Measurements from ENCODE around the gene LZTFL1.

GRCh38 chr3:45865563-45865962 is 23.6 kb upstream of the LZTFL1 start:
- TF ChIP-seq CTCF (conservative IDR thresholded peaks at IDR 0.05) (no peak), ZFX (IDR thresholded peaks at IDR 0.05) (no peak)
